ENCODE data around the gene FBXL5. TPM values are rescaled to one million over a fixed set of nuclear protein-coding genes. Genes with fewer than 3 reads are reported as not detected.
A peak's percentile ranks its signal among the peaks of the same experiment; 100 is the strongest.

The FBXL5 gene
- total RNA-seq, 4 donors from 2014 or later: 100 to 150 (median 134) TPM

DNA sequence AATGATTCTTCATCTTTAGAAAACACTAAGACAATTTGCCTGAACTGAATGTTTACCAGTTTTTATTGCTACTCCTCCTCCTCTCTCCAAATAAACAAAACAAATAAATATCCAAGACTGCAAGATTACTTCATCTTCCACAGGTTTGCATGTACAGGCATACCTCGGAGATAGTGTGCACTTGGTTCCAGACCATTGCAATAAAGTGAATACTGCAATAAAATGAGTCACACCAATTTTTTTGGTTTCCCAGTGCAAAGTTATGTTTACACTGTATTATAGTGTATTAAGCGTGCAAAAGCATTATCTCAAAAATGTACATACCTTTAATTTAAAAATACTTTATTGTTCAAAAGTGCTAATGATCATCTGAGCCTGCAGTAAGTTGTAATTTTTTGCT, 53.3 kb downstream of the FBXL5 start:
- no peak for DNase-seq (ENCODE audit: low spot score in 2 of 2)
- Histone ChIP-seq H3K36me3 (peaks cover 0 to 92% (median 5%) of the 10 kb centered on the region in 3 donors), H3K9me3 (peaks cover 0 to 8% (median 0%) of the 10 kb centered on the region in 4 donors), H3K27me3 (no peaks in the 10 kb centered on the region), H3K27ac (no peak overlapping the region), H3K4me1 (no peaks in the 10 kb centered on the region), H3K4me3 (no peak overlapping the region)
- TF ChIP-seq EP300 (IDR thresholded peaks at IDR 0.05) (no peak), POLR2A (IDR thresholded peaks at IDR 0.05) (no peak)
- TF ChIP-seq, protein P1, sequence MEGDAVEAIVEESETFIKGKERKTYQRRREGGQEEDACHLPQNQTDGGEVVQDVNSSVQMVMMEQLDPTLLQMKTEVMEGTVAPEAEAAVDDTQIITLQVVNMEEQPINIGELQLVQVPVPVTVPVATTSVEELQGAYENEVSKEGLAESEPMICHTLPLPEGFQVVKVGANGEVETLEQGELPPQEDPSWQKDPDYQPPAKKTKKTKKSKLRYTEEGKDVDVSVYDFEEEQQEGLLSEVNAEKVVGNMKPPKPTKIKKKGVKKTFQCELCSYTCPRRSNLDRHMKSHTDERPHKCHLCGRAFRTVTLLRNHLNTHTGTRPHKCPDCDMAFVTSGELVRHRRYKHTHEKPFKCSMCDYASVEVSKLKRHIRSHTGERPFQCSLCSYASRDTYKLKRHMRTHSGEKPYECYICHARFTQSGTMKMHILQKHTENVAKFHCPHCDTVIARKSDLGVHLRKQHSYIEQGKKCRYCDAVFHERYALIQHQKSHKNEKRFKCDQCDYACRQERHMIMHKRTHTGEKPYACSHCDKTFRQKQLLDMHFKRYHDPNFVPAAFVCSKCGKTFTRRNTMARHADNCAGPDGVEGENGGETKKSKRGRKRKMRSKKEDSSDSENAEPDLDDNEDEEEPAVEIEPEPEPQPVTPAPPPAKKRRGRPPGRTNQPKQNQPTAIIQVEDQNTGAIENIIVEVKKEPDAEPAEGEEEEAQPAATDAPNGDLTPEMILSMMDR (IDR thresholded peaks at IDR 0.05): no peak
- 91 to 95% methylated on average over 2 of the region's 2 CpGs for WGBS, 2 donors

DNA sequence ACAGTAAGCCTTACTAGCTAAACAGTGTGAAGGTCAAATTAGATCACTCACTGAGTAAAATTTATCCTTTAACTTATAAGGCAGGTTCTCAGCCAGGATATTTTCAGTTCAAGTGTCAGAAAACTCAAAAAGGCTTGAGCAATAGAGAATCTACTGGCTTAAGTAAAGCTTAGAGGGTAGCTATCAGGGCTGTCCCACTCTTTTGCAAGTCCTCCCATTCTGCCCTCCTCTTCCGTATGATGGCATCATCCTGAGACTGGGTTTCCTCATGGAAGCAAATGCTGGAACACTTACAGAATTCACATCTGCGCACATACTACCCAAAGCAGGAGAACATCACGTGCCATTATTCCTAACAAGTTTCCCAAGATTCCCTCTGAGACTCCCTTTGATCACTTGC, 55.0 kb downstream of the FBXL5 start:
- Histone ChIP-seq H3K36me3 (peaks cover 0 to 92% (median 5%) of the 10 kb centered on the region in 3 donors), H3K27ac (no peak overlapping the region), H3K4me3 (no peak overlapping the region), H3K27me3 (no peaks in the 10 kb centered on the region), H3K4me1 (no peaks in the 10 kb centered on the region), H3K9me3 (peaks cover 0 to 8% (median 0%) of the 10 kb centered on the region in 4 donors)
- TF ChIP-seq POLR2A (IDR thresholded peaks at IDR 0.05) (no peak), EP300 (IDR thresholded peaks at IDR 0.05) (peak in 1 of 2 donors; percentile 15)
- TF ChIP-seq, protein P1 (IDR thresholded peaks at IDR 0.05): no peak
- DNase-seq (ENCODE audit: low spot score in 2 of 2): no peak
- 94 to 95% methylated on average over 3 of the region's 3 CpGs for WGBS, 2 donors

DNA sequence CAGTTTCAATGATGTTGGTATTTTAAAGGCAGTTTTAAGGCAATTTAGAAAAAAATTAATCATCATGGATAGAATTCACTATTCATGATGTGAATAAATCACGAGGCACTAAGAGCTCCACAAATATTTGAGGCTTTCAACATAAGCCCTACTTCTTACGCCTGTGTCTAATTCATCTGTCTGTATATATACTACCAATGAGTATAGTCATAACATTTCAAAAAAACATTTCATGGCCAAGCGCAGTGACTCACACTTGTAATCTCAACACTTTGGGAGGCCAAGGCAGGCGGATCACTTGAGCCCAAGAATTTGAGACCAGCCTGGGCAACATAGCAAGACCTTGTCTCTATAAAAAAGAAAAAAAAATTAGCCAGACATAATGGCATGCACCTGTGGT, 56.5 kb downstream of the FBXL5 start:
- 95 to 97% methylated on average over 4 of the region's 4 CpGs for WGBS, 2 donors
- peaks cover 0 to 8% (median 0%) of the 10 kb centered on the region in 4 donors for H3K9me3 ChIP-seq
- peaks cover 0 to 82% (median 0%) of the 10 kb centered on the region in 3 donors for H3K36me3 ChIP-seq
- TF ChIP-seq POLR2A (IDR thresholded peaks at IDR 0.05) (no peak), EP300 (IDR thresholded peaks at IDR 0.05) (no peak)
- TF ChIP-seq, protein P1 (IDR thresholded peaks at IDR 0.05): no peak
- no peaks in the 10 kb centered on the region for H3K4me1 ChIP-seq
- H3K4me3 ChIP-seq: no peak overlapping the region
- no peaks in the 10 kb centered on the region for H3K27me3 ChIP-seq
- H3K27ac ChIP-seq: no peak overlapping the region
- DNase-seq (ENCODE audit: low spot score in 2 of 2): no peak

DNA sequence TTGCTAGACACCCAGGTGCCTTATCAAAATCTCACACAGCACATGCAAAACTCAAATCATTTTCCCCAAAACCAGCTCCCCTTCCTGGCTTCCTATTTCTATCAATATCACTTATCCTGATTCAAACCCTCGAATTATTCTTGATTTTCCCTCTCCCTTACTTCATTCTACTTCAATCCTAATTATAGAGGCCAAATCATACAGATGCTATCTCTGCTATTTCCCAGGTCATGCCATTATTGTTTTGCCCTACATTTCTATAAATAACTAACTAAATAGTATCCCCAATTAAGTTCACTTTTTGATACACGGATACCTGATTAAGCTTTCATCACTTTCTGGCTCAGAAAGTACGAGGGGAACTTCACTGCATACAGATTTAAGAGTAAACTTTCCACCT, 62.4 kb downstream of the FBXL5 start:
- Histone ChIP-seq H3K27me3 (no peaks in the 10 kb centered on the region), H3K36me3 (peaks cover 0 to 50% (median 0%) of the 10 kb centered on the region in 3 donors), H3K27ac (no peak overlapping the region), H3K9me3 (no peaks in the 10 kb centered on the region), H3K4me3 (no peak overlapping the region), H3K4me1 (peaks cover 0 to 9% (median 0%) of the 10 kb centered on the region in 4 donors)
- DNase-seq (ENCODE audit: low spot score in 2 of 2): no peak
- TF ChIP-seq POLR2A (IDR thresholded peaks at IDR 0.05) (no peak), EP300 (IDR thresholded peaks at IDR 0.05) (no peak)
- TF ChIP-seq, protein P1 (IDR thresholded peaks at IDR 0.05): no peak
- 77% methylated on average over 3 of the region's 3 CpGs for WGBS, 2 donors

DNA sequence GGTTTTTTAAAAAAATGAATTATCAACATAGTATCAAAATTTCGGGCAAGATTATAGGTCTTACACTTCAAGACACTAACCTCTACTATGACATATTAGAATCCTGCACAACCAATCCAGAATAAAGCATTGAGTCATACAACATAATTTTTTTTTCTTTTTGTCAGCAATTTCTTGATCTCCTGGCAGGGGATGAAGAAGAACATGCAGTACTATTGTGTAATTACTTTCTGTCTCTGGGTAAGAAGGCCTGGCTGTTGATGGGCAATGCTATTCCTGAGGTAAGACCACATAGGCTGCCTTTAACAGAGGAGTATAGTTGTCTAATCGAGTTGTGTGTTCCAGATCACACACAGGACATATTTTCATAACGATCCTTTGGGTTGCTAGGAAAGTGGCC, 67.5 kb downstream of the FBXL5 start:
- peaks cover 0 to 34% (median 0%) of the 10 kb centered on the region in 3 donors for H3K36me3 ChIP-seq
- TF ChIP-seq, protein P1 (IDR thresholded peaks at IDR 0.05): no peak
- TF ChIP-seq POLR2A (IDR thresholded peaks at IDR 0.05) (no peak), EP300 (IDR thresholded peaks at IDR 0.05) (peak in 1 of 2 donors; percentile 72)
- H3K4me3 ChIP-seq: no peak overlapping the region
- WGBS, 2 donors: 59 to 82% methylated on average over 3 of the region's 3 CpGs
- H3K27ac ChIP-seq: peak overlapping the region in 2 of 4 donors; percentile 14 to 75
- DNase-seq (ENCODE audit: low spot score in 2 of 2): peak in 1 of 2 donors; percentile 33
- peaks cover 0 to 16% (median 0%) of the 10 kb centered on the region in 4 donors for H3K4me1 ChIP-seq
- H3K9me3 ChIP-seq: no peaks in the 10 kb centered on the region
- H3K27me3 ChIP-seq: no peaks in the 10 kb centered on the region
